ENCODE data around the gene TMEM132D.

- TF ChIP-seq CTCF (IDR thresholded peaks at IDR 0.05; ENCODE audit: control extremely low read depth in 1 of 3, insufficient read depth in 1 of 3, low read depth in 1 of 3, low read length in 3 of 3) (no peak), EZH2 (IDR thresholded peaks at IDR 0.05; ENCODE audit: low read depth, low read length, severe bottlenecking) (no peak), POLR2A (IDR thresholded peaks at IDR 0.05; ENCODE audit: control extremely low read depth in 1 of 2, low read depth in 2 of 2, low read length in 2 of 2) (no peak), EGR1 (IDR thresholded peaks at IDR 0.05; ENCODE audit: borderline replicate concordance, low read depth, low read length) (no peak), ASH2L (IDR thresholded peaks at IDR 0.05; ENCODE audit: low read length) (no peak)
Measured at GRCh38 chr12:129215556-129215955, 688.3 kb downstream of the TMEM132D start.

Data from H1 (cell line).